H1 (cell line): ENCODE measurements around the gene ZWILCH. TPM values are rescaled to one million over a fixed set of nuclear protein-coding genes. Genes with fewer than 3 reads are reported as not detected.

Experiments used
- CTCF ChIA-PET: fragments of 300-600 bp; sonication (Branson Sonifier 250); formaldehyde crosslinking; loops from one replicate; lab custom pipeline; 2021; ENCODE audit not compliant: partially characterized antibody; lab: Charles Lee
- POLR2A ChIA-PET: fragments of 300-600 bp; sonication (Branson Sonifier 250); formaldehyde crosslinking; loops from one replicate; lab custom pipeline; 2021; ENCODE audit warnings: inconsistent platforms; ENCODE audit not compliant: partially characterized antibody; lab: Charles Lee
- DNase-seq, 2 experiments: peaks; one replicate each; pipeline versions ENCODE4 v3.0.0 to v3.0.0-alpha.2; 2010 to 2022; ENCODE audit warnings: low spot score in 2 of 2, low read depth in 1 of 2, mixed read lengths in 1 of 2
- FAIRE-seq: peaks from 2 replicates; lab custom pipeline; 2011; peaks lifted over from hg19 to GRCh38; lab: Jason Lieb, UNC
- H2AFZ ChIP-seq: 2 replicates; pipeline ENCODE4 v1.8.1; 2012; ENCODE audit warnings: low read length, inconsistent platforms
- H2AK5ac ChIP-seq: 2 replicates; pipeline ENCODE4 v1.6.1; 2013; ENCODE audit warnings: low read depth, low read length
- H2BK120ac ChIP-seq: replicated peaks from 2 replicates; pipeline ENCODE3; 2013; ENCODE audit warnings: low read depth, low read length, inconsistent platforms
- H2BK12ac ChIP-seq: 2 replicates; pipeline ENCODE4 v1.6.1; 2013; ENCODE audit warnings: low read depth, low read length
- H2BK15ac ChIP-seq: 2 replicates; pipeline ENCODE4 v1.6.1; 2013; ENCODE audit warnings: low read length
- H2BK20ac ChIP-seq: 2 replicates; pipeline ENCODE4 v1.6.1; 2013; ENCODE audit warnings: low read length
- H2BK5ac ChIP-seq: 2 replicates; pipeline ENCODE4 v1.6.1; 2013; ENCODE audit warnings: low read depth, low read length
- H3K14ac ChIP-seq: 2 replicates; pipeline ENCODE4 v1.6.1; 2013; ENCODE audit warnings: inconsistent platforms; ENCODE audit not compliant: insufficient read length
- H3K18ac ChIP-seq: 2 replicates; pipeline ENCODE4 v1.6.1; 2013; ENCODE audit warnings: low read length; ENCODE audit errors: extremely low read depth
- H3K23ac ChIP-seq: 2 replicates; pipeline ENCODE4 v1.6.1; 2013; ENCODE audit warnings: inconsistent platforms; ENCODE audit not compliant: insufficient read length
- H3K23me2 ChIP-seq: 2 replicates; pipeline ENCODE4 v1.6.1; 2013; ENCODE audit warnings: low read depth, low read length
- H3K27ac ChIP-seq: 2 replicates; pipeline ENCODE4 v1.6.1; 2011; ENCODE audit warnings: low read depth, low read length, inconsistent platforms
- H3K27me3 ChIP-seq, 4 experiments: replicated peaks in 1 of 4; 1 replicate in 1 of 4; 2 replicates in 3 of 4; pipeline versions ENCODE4 v1.6.1 to v1.8.1; 2011 to 2013; ENCODE audit warnings: low read length in 3 of 4, mild to moderate bottlenecking in 3 of 4, inconsistent platforms in 2 of 4, mixed read lengths in 2 of 4, moderate library complexity in 1 of 4; ENCODE audit not compliant: control insufficient read depth in 3 of 4, insufficient read depth in 3 of 4; ENCODE audit errors: extremely low read depth in 1 of 4
- H3K36me3 ChIP-seq, 4 experiments: 2 replicates each; pipeline versions ENCODE4 v1.6.1 to v1.8.1; 2011 to 2013; ENCODE audit warnings: mild to moderate bottlenecking in 4 of 4, low read length in 3 of 4, moderate library complexity in 2 of 4, control low read depth in 1 of 4, inconsistent platforms in 1 of 4; ENCODE audit not compliant: insufficient read depth in 4 of 4, control insufficient read depth in 2 of 4
- H3K4ac ChIP-seq: replicated peaks from 2 replicates; pipeline ENCODE3; 2013; ENCODE audit warnings: low read length, low read depth, mixed read lengths, inconsistent platforms; ENCODE audit not compliant: insufficient read length
- H3K4me1 ChIP-seq, 4 experiments: replicated peaks in 1 of 4; 1 replicate in 1 of 4; 2 replicates in 3 of 4; pipeline versions ENCODE4 v1.6.1 to v1.8.1; 2011 to 2013; ENCODE audit warnings: low read length in 3 of 4, inconsistent platforms in 2 of 4, mixed read lengths in 1 of 4; ENCODE audit not compliant: insufficient read depth in 4 of 4, control insufficient read depth in 3 of 4
- H3K4me2 ChIP-seq, 2 experiments: 2 replicates each; pipeline versions ENCODE4 v1.6.1 to v1.8.1; 2011 to 2013; ENCODE audit warnings: low read depth in 2 of 2, low read length in 2 of 2, control low read depth in 1 of 2, inconsistent platforms in 1 of 2, mild to moderate bottlenecking in 1 of 2; ENCODE audit not compliant: insufficient read depth in 1 of 2
- H3K4me3 ChIP-seq, 4 experiments: fragments of 200-600, 300-600 bp in 1 of 4; sonication (generic), shearing (Covaris generic), sonication (Bioruptor Twin) in 1 of 4; 2 replicates each; pipeline versions ENCODE4 v1.5.1 to v1.8.1; 2011 to 2016; ENCODE audit warnings: low read length in 4 of 4, low read depth in 3 of 4, control low read depth in 2 of 4, inconsistent platforms in 2 of 4, mild to moderate bottlenecking in 2 of 4, mixed read lengths in 1 of 4, moderate library complexity in 1 of 4; ENCODE audit not compliant: insufficient read depth in 2 of 4; ENCODE audit errors: extremely low read depth in 1 of 4
- H3K56ac ChIP-seq: replicated peaks from 2 replicates; pipeline ENCODE3; 2013; ENCODE audit warnings: low read depth, mild to moderate bottlenecking, mixed read lengths, low read length, inconsistent platforms; ENCODE audit not compliant: insufficient read length
- H3K79me1 ChIP-seq: 2 replicates; pipeline ENCODE4 v1.6.1; 2013; ENCODE audit warnings: low read depth, low read length, control low read depth
- H3K79me2 ChIP-seq, 2 experiments: 2 replicates each; pipeline versions ENCODE4 v1.6.1 to v1.8.1; 2012 to 2013; ENCODE audit warnings: low read length in 2 of 2, mild to moderate bottlenecking in 2 of 2, inconsistent platforms in 1 of 2; ENCODE audit not compliant: insufficient read depth in 2 of 2, control insufficient read depth in 1 of 2
- H3K9ac ChIP-seq, 4 experiments: replicated peaks in 1 of 4; 1 replicate in 1 of 4; 2 replicates in 3 of 4; pipeline versions ENCODE4 v1.6.1 to v1.8.1; 2011 to 2013; ENCODE audit warnings: low read depth in 3 of 4, low read length in 3 of 4, control low read depth in 2 of 4, mild to moderate bottlenecking in 2 of 4, moderate library complexity in 2 of 4, inconsistent platforms in 1 of 4; ENCODE audit errors: extremely low read depth in 1 of 4
- H3K9me3 ChIP-seq, 2 experiments: 2 replicates each; pipeline versions ENCODE4 v1.6.1 to v1.8.1; 2012 to 2013; ENCODE audit warnings: mild to moderate bottlenecking in 2 of 2, moderate library complexity in 2 of 2, control low read depth in 1 of 2, inconsistent platforms in 1 of 2, low read depth in 1 of 2, low read length in 1 of 2, mixed read lengths in 1 of 2; ENCODE audit not compliant: insufficient read depth in 2 of 2
- H4K20me1 ChIP-seq, 2 experiments: replicated peaks in 1 of 2; 2 replicates each; pipeline versions ENCODE3 to v1.8.1; 2011 to 2013; ENCODE audit warnings: inconsistent platforms in 2 of 2, low read length in 2 of 2, mild to moderate bottlenecking in 1 of 2; ENCODE audit not compliant: insufficient read depth in 2 of 2, control insufficient read depth in 1 of 2
- H4K5ac ChIP-seq: 2 replicates; pipeline ENCODE4 v1.6.1; 2013; ENCODE audit warnings: low read length, low read depth, mixed read lengths, inconsistent platforms; ENCODE audit not compliant: insufficient read length
- H4K8ac ChIP-seq: 2 replicates; pipeline ENCODE4 v1.8.0; 2013; ENCODE audit warnings: mild to moderate bottlenecking, moderate library complexity, low read length, inconsistent platforms; ENCODE audit not compliant: insufficient read depth; ENCODE audit errors: extremely low read depth
- H4K91ac ChIP-seq: replicated peaks from 2 replicates; pipeline ENCODE3; 2013; ENCODE audit warnings: low read length, mixed read lengths, inconsistent platforms; ENCODE audit not compliant: insufficient read length
- BRCA1 ChIP-seq: IDR thresholded peaks from 2 replicates; pipeline ENCODE4 v1.6.1; 2012; ENCODE audit warnings: low read depth, low read length, improper control_type of control experiment
- CEBPB ChIP-seq: IDR thresholded peaks from 2 replicates; pipeline ENCODE4 v1.6.1; 2012; ENCODE audit warnings: low read depth, low read length
- GABPA ChIP-seq: IDR thresholded peaks from 2 replicates; pipeline ENCODE4 v1.6.1; 2011; ENCODE audit warnings: mild to moderate bottlenecking, low read length, moderate library complexity, borderline replicate concordance; ENCODE audit not compliant: insufficient read depth
- GTF2F1 ChIP-seq: IDR thresholded peaks from 2 replicates; pipeline ENCODE4 v1.6.1; 2012; ENCODE audit warnings: low read depth, low read length, improper control_type of control experiment, borderline replicate concordance
- KDM4A ChIP-seq: IDR thresholded peaks from one replicate; pipeline ENCODE4 v1.7.1; 2012; ENCODE audit warnings: low read depth, mild to moderate bottlenecking, moderate library complexity, low read length, inconsistent platforms; ENCODE audit not compliant: severe bottlenecking
- PHF8 ChIP-seq: fragments of 200-600 bp; sonication (generic); conservative IDR thresholded peaks from 2 replicates; pipeline ENCODE4 v1.7.1; 2012; ENCODE audit warnings: low read depth, mild to moderate bottlenecking, inconsistent platforms, low read length, moderate library complexity
- SUZ12 ChIP-seq: fragments of 200-600 bp; sonication (generic); IDR thresholded peaks from 2 replicates; pipeline ENCODE4 v1.6.1; 2012; ENCODE audit warnings: mild to moderate bottlenecking, inconsistent platforms, low read length, moderate library complexity, mixed read lengths
- WGBS, 2 experiments: shearing (Covaris generic) in 1 of 2; methylation state at CpG; one replicate each; pipeline versions ENCODE4 v1.1.6 to v1.1.7; 2013 to 2015; ENCODE audit warnings: low lambda C conversion rate in 2 of 2, mixed read lengths in 2 of 2, inconsistent platforms in 1 of 2, low coverage in 1 of 2, missing lambda C conversion rate in 1 of 2; ENCODE audit not compliant: insufficient replicate concordance in 2 of 2, insufficient coverage in 1 of 2, insufficient read length in 1 of 2; ENCODE audit errors: extremely low coverage in 1 of 2, missing lambda C conversion rate in 1 of 2; 5-methylcytosine and 5-hydroxymethylcytosine counted together
- polyA plus RNA-seq, 7 experiments: library from polyadenylated mRNA; depleted of rRNA in 3 of 7; stranded (reverse) in 5 of 7; unstranded in 2 of 7; fragments of >200 nt in 5 of 7; fragments of 200-250 nt in 2 of 7; gene quantifications; 1 replicate in 5 of 7; 2 replicates in 1 of 7; 4 replicates in 1 of 7; pipeline versions ENCODE4 v1.2.1 to v1.2.3, GENCODE V29; 2011 to 2013; ENCODE audit warnings: missing spikeins in 2 of 7, mixed read lengths in 2 of 7
- total RNA-seq: library from RNA; stranded (reverse); fragmentation: NEBNext Ultra II Directional; extraction: Animal tissue kit (Norgen Biotek cat#: 25700); gene quantifications from 2 replicates; pipeline ENCODE4 v1.2.1, GENCODE V29; 2021
- TF ChIP-seq, protein P1 (sequence below), 3 experiments: IDR thresholded peaks; 1 replicate in 2 of 3; 2 replicates in 1 of 3; pipeline versions ENCODE4 v1.5.1 to v1.6.1; 2011; ENCODE audit warnings: low read length in 3 of 3, mild to moderate bottlenecking in 3 of 3, inconsistent platforms in 2 of 3, low read depth in 1 of 3, moderate library complexity in 1 of 3; ENCODE audit not compliant: insufficient read depth in 1 of 3; ENCODE audit errors: control extremely low read depth in 1 of 3

ZWILCH gene
- total and polyA plus RNA-seq, 2 of the 8 experiments (the other 6 are each of a cell fraction or from before 2014, with no cell fraction given), result 18.1 to 61.5 TPM

DNA sequence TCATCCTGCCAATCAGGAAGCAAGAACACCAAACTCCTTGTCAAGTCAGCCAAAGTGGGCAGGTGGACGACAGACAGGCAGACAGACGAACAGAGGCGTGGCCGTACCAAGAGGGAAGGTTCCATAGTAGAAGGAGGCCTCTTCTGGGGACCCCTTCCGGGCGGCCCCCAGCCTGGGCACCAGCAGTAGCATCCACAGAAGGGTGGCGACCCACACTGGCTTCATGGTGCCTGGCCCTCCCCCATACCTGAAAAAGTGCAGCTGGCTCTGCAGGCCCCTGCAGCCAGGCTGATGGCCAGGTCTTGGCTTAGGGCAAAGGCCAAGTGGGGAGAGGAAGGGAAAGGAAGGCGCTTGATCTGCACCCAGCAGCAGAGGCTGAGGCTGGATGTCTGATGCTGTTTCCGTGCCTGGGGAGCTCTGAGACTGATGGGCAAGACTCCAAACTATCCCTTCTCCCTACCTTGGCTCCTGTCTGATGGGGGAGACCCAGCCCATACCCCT, 60.1 kb downstream of the ZWILCH start:
- WGBS, 2 experiments, result 76% methylated on average over 9 of the region's 9 CpGs; no CpG with 5 or more reads in 1 of the 2 experiments
- TF ChIP-seq SUZ12, result no peak
- TF ChIP-seq PHF8, result no peak
- TF ChIP-seq CEBPB, result no peak
- TF ChIP-seq KDM4A, result no peak
- TF ChIP-seq GABPA, result no peak
- TF ChIP-seq BRCA1, result no peak
- no peak for TF ChIP-seq GTF2F1
- TF ChIP-seq, protein P1, sequence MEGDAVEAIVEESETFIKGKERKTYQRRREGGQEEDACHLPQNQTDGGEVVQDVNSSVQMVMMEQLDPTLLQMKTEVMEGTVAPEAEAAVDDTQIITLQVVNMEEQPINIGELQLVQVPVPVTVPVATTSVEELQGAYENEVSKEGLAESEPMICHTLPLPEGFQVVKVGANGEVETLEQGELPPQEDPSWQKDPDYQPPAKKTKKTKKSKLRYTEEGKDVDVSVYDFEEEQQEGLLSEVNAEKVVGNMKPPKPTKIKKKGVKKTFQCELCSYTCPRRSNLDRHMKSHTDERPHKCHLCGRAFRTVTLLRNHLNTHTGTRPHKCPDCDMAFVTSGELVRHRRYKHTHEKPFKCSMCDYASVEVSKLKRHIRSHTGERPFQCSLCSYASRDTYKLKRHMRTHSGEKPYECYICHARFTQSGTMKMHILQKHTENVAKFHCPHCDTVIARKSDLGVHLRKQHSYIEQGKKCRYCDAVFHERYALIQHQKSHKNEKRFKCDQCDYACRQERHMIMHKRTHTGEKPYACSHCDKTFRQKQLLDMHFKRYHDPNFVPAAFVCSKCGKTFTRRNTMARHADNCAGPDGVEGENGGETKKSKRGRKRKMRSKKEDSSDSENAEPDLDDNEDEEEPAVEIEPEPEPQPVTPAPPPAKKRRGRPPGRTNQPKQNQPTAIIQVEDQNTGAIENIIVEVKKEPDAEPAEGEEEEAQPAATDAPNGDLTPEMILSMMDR (IDR thresholded peaks at IDR 0.05; ENCODE audit: control extremely low read depth in 1 of 3, insufficient read depth in 1 of 3, low read depth in 1 of 3, low read length in 3 of 3), result no peak

More for the DNA sequence above, 60.1 kb downstream of the ZWILCH start:
- ChIA-PET CTCF (interaction anchor here (0.6 to 3.2 kb wide), 10 partner anchors 10 to 287 kb away, joined by 3 to 17 read pairs (median 6); partner anchors contain the start of gene SMAD6), POLR2A (interaction anchor here (0.9 to 5.5 kb wide), 5 partner anchors 21 to 74 kb away, joined by 3 to 38 read pairs (median 7); partner anchors contain the start of genes RPL4, SNAPC5 and ZWILCH)
- H2AFZ ChIP-seq, result peak overlapping the region; percentile 99
- H2BK12ac ChIP-seq, result peak overlapping the region; percentile 77; the same call in 1 of the 2 replicates
- peak overlapping the region; percentile 83 for H4K91ac ChIP-seq
- peak overlapping the region; percentile 81 for H3K4ac ChIP-seq
- no peak overlapping the region for H2AK5ac ChIP-seq
- H3K56ac ChIP-seq, result no peak overlapping the region
- H3K4me2 ChIP-seq, result peak overlapping the region; percentile 62 to 68
- H4K20me1 ChIP-seq, result peaks cover 0 to 3% of the 10 kb centered on the region in 2 experiments
- no peaks in the 10 kb centered on the region for H3K79me2 ChIP-seq
- FAIRE-seq (no peak), DNase-seq (no peak)
- 0 out of 2 replicates have a peak, but pooled peaks cover 2% of the 10 kb centered on the region for H3K23me2 ChIP-seq
- peak overlapping the region; percentile 42 for H3K18ac ChIP-seq
- H4K8ac ChIP-seq, result peak overlapping the region; percentile 75
- no peak overlapping the region for H3K14ac ChIP-seq
- peak overlapping the region in 1 of 4 experiments; percentile 13; a peak in 1 of 7 replicates for H3K9ac ChIP-seq
- H2BK20ac ChIP-seq, result peak overlapping the region; percentile 66; the same call in 1 of the 2 replicates
- peak overlapping the region; percentile 67 for H4K5ac ChIP-seq
- H3K4me1 ChIP-seq, result peaks cover 4 to 22% (median 17%) of the 10 kb centered on the region in 4 experiments
- peak overlapping the region in 3 of 4 experiments; percentile 23 to 49 (median 34); a peak in 4 of 8 replicates for H3K4me3 ChIP-seq
- H3K27ac ChIP-seq, result 0 out of 2 replicates have a peak overlapping the region, but pooled peaks have one; percentile 5
- H3K79me1 ChIP-seq, result no peaks in the 10 kb centered on the region
- peak overlapping the region; percentile 47; the same call in 1 of the 2 replicates for H2BK5ac ChIP-seq
- H3K9me3 ChIP-seq, result no peaks in the 10 kb centered on the region
- H3K36me3 ChIP-seq, result no peaks in the 10 kb centered on the region
- H3K23ac ChIP-seq, result no peak overlapping the region
- peak overlapping the region; percentile 44 for H2BK120ac ChIP-seq
- no peaks in the 10 kb centered on the region for H3K27me3 ChIP-seq
- peak overlapping the region; percentile 75; the same call in 1 of the 2 replicates for H2BK15ac ChIP-seq
